ENCODE data around the gene CD80.
"Not testable (repeated sequence)": the region's sequence is repeated elsewhere in the genome, so short reads cannot be mapped to it uniquely, and the experiment has no call there.

Gene CD80

DNA sequence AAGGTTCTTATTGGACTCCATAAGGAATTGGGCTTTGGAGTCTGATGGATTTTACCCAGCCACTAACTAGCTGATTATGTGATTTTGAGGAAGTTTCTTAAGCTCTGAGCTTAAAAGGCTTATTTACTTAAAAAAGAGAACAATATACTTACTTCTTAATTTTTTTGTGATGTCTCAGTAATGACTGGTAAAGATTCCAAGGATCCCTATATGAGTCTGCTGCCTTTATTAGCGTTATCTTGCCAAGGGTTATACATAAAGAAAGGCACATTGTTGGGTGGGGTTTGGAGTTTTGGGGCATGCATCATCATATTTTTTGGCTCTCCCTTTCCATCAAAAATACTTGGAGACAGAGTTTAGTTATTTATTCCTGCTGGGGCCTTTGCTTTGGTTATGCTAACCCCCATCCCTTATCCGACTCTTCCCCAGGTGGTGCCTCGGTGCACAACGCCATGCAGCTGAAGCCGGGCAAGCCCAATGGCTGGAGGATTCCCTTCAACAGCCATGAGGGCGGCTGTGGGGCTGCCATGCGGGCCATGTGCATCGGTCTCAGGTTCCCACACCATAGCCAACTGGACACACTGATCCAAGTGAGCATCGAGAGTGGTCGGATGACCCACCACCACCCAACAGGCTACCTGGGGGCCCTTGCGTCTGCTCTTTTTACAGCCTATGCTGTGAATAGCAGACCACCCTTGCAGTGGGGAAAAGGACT is 26.6 kb upstream of the CD80 start:
- in situ Hi-C loops (cut with HindIII; ENCODE audit: low sequenced_read_pairs), result loop anchor here (10.0 kb wide), 1 partner anchor 99 kb away; no protein-coding TSS in a partner anchor

DNA sequence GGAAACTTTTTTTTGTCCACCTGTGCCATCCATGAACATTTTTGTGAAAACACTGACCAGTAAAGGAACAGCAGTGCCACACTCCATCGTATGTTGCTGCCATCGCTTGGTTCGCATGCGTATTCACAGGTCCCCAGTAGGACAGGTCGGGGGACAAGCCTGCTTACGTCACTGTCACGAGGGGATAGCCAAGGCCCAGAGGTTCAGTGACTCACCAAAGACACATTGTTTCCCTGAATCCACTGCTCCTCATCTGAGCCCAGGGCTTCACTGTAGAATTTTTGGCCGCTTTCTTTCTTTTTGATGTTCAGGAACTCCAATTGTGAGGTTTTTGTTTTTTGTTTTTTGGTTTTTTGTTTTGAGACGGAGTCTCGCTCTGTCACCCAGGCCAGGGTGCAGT is 25.8 kb upstream of the CD80 start:
- in situ Hi-C loops (cut with HindIII; ENCODE audit: low sequenced_read_pairs), result loop anchor here (10.0 kb wide), 1 partner anchor 100 kb away; no protein-coding TSS in a partner anchor

DNA sequence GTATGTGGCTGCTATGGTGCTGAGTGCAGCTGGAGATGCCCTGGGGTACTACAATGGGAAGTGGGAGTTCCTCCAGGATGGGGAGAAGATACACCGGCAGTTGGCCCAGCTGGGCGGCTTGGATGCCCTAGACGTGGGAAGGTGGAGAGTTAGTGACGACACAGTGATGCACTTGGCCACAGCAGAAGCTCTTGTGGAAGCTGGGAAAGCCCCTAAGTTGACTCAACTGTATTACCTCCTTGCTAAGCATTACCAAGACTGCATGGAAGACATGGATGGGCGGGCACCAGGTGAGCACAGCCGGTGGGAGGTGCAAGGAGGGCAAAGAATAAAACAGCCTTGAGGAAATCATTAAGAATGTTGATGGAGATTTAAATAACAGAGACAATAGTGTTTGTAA is 22.8 kb upstream of the CD80 start:
- in situ Hi-C loops (cut with HindIII; ENCODE audit: low sequenced_read_pairs), result loop anchor here (10.0 kb wide), 1 partner anchor 103 kb away; no protein-coding TSS in a partner anchor

DNA sequence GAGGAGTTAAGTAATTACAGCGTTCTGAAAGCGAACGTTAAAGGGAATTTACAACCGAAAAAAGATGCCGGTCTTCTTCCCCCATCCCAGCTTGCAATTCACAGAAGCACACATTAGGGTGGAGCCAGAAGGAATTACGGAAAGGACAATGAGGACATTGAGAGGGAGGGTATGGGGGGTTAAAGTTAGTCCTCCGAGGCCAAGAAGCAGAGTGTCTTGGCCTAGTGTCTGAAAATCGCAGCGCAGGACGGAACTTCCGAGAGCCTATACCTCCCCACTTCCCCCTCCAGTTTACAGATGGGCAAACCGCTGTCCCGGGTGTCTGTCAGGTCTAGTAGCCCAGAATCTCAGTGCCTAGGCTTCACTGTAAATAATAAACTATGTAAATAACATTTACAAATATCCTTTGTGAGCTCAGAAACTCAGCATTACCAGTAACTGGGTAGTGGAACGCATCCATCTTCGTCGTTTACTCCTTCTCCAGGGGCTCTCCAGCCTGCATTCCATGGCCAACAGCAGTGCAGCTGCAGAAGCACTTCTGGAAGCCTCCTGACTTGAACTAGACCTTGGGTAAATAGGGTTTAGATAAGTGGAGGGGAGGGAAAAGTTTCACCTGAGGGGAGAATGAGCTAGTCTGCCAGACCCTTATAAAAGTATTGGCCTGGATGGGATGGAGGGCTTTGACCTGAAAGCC is 20.8 kb upstream of the CD80 start:
- in situ Hi-C loops (cut with HindIII; ENCODE audit: low sequenced_read_pairs), result loop anchor here (10.0 kb wide), 1 partner anchor 105 kb away; no protein-coding TSS in a partner anchor

DNA sequence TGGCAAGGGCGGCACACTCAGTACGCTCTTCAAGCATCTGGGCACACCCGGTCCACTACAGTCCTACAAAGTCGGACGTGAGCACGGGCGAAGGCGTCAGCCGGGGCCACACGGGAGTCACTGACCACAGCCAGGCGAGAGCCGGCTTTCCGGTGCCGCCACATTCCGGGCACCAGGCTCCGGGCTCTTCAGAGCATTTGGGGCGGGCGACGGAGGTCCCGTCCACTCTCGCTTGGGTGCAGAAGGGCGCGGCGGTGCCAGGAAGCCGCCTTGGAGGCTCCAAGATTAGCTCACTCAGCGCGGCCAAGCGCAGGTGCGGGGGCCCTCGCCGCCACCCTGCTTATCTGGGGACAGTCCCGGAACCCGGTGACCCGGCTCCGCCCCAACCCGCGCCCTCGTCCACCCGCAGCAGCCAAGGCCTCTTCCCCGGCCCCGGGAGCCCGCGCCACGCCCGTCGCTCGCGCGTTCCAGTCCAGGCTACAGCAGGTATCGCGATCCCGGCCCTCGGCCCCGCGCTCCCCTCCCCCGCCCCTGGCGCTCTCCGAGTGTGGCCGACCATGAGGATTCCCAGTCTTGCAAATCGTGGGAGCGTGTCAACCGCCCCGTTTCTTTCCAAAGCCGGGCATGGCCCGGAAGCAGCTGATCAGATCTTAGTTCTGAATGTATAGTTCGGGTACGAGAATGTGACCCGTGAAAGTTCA is 20.1 kb upstream of the CD80 start, which contains the start of gene ADPRH:
ADPRH (plus strand) TSS at position 127 of the 701 bp plus-strand sequence. CDS start 2,678 bp downstream, outside the sequence.
- in situ Hi-C loops (cut with HindIII; ENCODE audit: low sequenced_read_pairs), result loop anchor here (10.0 kb wide), 1 partner anchor 105 kb away; no protein-coding TSS in a partner anchor

DNA sequence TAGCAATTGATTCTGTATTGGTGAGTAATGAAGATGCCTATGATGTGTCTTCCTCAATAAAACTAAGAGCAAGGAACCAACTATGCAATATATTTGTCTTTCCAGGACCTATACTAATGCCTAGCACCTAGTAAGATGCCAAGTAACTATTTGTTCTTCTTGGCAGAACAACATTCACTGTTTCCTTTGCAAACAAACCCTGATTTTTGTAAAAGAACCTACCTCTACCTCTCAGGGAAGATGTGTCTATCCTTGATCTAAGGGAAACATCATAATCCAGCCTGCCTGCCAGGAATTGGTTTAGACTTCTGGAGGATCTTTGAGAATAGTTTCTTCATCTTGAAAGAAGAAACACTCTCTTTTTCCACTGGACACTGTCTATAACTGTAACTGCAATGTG is 16.1 kb upstream of the CD80 start:
- in situ Hi-C loops (cut with HindIII; ENCODE audit: low sequenced_read_pairs), result no loop called here

DNA sequence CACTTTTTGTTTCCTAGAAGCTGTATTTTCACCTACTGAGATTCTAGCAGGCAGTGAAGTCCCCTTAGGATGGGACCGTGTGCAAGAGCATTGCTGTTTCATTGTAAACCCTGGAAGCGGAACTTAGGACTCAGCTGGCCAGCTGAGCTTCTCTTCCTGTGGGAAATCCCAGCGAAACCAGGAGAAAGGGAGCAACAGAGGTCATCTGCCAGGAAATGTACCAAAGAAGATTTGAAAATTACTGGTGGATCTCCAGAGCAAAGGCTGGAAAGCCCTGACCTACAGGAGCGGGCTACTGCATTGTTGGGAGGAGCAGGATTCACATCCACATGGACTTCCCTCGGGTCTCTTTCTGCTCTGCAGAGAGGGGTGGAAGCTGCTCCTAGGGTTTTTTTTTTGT is 12.3 kb upstream of the CD80 start:
- in situ Hi-C loops (cut with HindIII; ENCODE audit: low sequenced_read_pairs), result no loop called here

DNA sequence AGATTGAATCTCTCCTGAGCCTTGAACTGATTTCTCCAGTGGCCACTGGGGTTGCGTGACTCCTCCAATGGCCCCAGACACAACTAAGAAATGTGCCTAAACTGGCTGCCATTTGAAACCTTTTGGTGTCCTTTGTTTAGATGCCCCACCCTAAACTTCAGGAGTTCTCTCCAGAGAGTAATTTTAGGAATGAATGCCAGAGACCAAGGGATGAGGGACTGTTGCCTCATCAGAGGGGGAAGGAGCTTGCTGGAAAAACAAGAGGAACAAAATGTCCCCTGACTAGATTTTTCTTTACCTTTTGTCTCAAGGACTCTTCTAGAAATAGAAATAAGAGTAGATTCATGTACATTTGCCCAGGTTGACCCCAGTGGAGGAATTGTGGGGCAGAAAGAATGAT is 11.8 kb upstream of the CD80 start:
- in situ Hi-C loops (cut with HindIII; ENCODE audit: low sequenced_read_pairs), result no loop called here

DNA sequence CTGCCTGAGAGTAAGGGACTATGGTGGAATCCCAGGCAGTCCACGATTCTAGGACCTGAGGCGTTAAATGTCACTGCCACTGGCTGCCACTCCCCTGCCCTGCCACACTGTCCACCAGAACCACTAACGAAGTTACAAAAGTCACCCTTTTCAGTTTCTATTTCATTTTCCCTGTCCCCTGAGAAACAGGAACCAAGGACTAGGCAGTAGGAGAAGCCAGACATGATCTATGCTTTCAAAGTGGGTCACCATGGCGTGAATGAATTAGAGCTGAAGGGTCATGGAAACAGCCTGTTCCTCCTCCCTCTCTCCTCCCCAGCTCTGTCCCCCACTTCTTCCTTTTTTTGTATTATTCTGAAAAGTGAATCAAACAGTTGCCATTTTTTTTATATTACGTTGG is 10.8 kb upstream of the CD80 start:
- in situ Hi-C loops (cut with HindIII; ENCODE audit: low sequenced_read_pairs), result no loop called here

DNA sequence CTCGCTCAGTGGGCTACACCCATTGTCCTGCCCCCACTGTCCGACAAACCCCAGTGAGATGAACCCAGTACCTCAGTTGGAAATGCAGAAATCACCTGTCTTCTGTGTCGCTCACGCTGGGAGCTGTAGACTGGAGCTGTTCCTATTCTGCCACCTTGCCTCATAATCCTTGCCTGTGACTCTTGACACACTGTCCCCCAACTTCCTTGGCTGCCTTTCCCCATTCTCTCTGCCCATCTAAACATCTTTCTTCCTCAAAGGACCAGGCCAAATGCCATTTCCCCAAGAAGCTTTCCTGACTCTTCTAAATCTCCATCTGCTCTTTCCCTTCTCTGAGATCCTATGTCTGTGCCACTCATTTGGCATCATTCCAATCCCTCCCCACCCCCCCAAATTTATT is 9.7 kb upstream of the CD80 start:
- in situ Hi-C loops (cut with HindIII; ENCODE audit: low sequenced_read_pairs), result no loop called here

DNA sequence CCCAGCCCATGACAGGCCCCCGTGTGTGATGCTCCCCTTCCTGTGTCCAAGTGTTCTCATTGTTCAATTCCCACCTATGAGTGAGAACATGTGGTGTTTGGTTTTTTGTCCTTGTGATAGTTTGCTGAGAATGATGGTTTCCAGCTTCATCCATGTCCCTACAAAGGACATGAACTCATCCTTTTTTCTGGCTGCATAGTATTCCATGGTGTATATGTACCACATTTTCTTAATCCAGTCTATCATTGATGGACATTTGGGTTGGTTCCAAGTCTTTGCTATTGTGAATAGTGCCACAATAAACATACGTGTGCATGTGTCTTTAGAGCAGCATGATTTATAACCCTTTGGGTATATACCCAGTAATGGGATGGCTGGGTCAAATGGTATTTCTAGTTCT is 3.9 kb upstream of the CD80 start:
- in situ Hi-C loops (cut with HindIII; ENCODE audit: low sequenced_read_pairs), result not testable (repeated sequence)

DNA sequence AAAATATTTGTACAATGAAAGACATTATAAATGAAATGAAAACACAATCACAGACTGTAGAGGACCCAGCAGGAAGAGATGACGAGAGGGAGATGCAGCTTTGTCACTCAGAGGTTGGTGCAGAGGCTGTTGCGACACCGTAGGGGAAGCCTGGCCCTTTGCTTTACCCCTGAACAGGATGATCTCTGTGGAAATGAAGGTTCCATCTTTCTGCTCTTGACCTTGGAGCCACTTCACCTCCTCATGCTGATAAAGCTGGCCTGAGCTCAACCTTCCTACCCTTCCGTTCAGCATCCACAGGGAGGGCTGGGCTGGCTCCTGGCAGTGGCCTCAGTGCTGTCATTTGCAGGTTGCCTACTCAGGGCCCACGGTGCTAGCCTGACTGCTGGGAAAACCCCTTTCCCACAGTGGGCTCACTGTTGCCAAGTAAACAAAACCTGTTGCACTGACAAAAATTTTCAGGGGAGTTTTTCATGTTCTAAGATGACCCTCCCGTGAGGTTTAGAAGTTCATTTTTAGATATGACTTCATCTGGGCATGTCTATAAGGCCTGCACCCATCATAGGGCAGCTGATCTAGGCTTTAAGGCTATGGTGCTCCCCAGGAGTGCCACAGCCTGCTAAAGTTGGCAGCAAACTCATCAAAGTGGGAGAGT is 3.0 kb upstream of the CD80 start:
- in situ Hi-C loops (cut with HindIII; ENCODE audit: low sequenced_read_pairs), result no loop called here

DNA sequence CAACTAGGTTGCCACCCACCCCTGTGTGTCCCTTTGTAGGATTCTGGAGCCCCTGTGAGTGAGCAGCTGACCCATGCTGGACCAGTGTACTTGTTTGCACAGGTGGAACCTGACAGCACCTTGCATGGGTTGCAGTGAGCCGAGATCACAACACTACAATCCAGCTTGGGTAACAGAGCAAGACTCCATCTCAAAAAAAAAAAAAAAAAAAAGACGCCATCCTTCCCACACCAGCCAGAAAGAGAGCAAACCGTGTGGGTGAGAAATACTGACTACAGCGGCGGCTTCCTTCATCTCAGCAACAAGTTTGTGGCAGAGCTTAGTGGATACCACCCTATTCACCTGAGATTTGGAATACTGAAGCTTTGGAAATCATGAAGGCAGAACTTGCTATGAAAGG is 746 bp upstream of the CD80 start:
- in situ Hi-C loops (cut with HindIII; ENCODE audit: low sequenced_read_pairs), result no loop called here

DNA sequence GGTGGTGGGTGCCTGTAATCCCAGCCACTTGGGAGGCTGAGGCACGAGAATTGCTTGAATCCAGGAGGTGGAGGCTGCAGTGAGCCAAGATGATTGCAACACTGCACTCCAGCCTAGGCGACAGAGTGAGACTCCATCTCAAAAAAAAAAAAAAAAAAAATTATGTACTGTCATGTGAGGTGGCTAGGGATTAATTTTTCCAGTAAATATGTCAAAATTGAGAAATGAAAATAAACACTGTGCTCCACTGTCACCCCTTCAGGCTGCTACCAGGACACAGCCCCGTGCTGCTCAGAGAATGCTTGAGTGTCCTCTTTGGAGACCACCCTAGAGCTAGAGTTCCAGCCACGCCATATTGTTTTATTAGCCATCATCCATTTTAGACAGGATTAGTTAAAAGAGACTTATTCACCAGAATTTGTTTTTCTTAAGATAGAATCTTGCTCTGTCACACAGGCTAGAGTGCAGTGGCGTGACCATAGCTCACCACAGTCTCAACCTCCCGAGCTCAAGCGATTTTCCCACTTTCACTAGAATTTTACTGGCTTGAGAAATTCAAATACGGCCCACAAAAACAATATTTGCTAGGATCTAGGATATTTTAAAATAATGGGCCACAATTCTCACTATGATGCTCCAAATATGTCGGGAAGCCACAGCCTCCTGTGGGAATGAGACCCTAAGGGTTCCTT is 642 bp downstream of the CD80 start:
- in situ Hi-C loops (cut with HindIII; ENCODE audit: low sequenced_read_pairs), result no loop called here

DNA sequence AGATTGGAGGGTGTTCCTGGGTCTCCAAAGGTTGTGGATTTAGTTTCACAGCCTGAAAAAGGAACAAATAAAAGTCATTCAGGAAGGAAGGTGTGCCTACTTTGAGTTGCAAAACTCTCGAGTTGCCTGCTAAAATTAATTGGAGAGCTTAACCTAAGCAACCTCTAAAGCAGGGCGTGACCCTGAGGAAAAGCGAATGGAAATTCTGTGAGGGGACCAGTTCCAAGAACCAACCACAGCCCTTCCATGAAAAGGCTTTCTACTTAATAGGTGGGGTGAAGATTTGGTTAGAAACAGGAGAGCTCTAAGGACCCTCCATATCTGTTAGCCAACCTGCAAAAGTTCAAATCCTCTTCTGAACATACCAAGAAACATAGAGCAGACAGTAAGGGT is 1.5 kb downstream of the CD80 start:
- in situ Hi-C loops (cut with HindIII; ENCODE audit: low sequenced_read_pairs), result no loop called here

DNA sequence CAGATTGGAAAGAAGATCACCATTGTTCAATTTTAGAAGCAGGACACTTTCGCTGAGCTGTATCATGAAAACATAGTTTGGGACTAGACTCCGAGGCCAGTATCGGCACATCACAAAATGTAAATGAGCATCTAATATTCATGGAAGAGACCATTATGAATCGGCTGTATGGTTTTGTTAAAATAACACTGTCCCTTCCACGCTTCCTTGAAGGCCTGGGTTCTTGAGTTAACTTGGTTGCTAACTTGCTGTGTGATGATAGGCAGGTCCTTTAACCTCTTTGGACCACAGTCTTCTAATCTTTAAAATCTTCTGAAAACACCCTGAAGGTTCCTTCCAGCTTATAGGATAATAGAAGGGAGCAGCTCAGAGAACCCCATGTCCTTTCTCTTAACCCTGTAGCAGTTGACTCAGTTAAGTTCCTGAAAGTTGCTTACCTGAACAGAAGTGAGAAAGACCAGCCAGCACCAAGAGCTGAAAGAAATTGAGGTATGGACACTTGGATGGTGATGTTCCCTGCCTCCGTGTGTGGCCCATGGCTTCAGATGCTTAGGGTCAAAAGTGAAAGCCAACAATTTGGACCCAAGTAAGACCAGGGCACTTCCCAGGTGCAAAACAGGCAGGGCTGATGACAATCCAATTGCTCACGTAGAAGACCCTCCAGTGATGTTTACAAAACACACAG is 2.1 kb downstream of the CD80 start:
- in situ Hi-C loops (cut with HindIII; ENCODE audit: low sequenced_read_pairs), result no loop called here

DNA sequence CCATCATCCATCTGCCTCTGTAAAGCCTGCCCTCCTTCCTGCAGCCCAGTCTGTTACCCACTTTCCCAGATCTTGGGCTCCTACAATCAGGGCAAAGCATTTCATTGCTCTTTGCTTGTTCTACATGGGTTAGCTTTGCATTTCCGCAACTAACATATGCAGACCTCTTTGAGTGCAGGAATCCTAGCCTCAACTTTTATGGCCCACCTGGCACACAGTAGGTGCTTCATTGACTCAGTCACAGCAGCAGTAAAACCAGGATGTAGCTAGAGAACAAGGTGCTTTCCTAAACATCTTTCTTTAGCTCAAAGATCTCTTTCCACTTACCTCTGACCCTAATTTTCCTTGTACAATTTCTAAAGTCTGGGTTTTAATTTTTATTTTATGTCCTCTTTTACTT is 3.5 kb downstream of the CD80 start:
- in situ Hi-C loops (cut with HindIII; ENCODE audit: low sequenced_read_pairs), result no loop called here

DNA sequence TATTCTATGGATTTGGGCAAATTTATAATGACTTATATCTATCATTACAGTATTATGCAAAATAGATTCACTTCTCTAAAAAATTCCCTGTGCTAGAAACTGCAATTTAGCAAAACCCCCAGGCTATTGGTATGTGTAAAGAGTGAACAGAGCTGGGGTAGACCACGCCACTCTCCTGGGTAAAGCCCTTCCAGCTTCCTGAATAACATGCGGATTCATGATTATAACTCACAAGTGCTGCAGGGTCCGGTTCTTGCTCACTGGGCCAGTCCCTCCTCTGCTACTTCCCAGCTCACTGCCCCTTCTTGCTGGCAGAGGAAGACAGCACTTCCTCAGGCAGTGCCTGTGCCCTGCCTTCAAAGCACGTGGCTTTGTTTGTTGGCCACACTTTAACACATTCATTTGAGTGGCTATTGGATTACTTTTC is 4.1 kb downstream of the CD80 start:
- in situ Hi-C loops (cut with HindIII; ENCODE audit: low sequenced_read_pairs), result no loop called here

DNA sequence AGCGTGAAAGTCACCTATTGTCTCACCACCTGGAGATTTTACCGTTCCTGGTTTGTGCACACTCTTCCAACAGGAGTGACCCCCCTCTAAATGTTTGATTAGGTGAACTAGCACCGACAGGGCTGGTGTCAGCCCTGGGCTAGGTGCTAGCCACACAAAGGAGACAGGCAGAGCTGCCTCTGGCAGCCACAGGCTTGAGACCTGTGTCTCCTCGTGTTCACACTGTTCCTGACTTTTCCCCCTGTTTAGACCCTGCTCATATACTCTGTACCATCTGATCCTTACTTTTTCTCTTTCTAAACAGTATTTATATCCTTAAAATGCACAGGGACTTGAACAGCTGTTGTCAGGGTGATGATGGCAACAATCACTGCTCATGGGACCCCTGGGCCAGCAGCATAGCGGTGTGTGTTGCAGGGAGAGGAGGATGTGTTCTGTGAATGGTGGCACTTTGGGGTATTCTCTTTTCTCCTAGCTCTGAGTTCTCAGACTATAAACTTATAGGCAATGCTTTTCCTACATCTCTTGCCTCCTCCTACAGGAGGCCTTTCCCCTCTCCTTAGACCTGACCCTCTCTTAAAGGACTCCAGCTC is 5.5 kb downstream of the CD80 start:
- in situ Hi-C loops (cut with HindIII; ENCODE audit: low sequenced_read_pairs), result no loop called here

DNA sequence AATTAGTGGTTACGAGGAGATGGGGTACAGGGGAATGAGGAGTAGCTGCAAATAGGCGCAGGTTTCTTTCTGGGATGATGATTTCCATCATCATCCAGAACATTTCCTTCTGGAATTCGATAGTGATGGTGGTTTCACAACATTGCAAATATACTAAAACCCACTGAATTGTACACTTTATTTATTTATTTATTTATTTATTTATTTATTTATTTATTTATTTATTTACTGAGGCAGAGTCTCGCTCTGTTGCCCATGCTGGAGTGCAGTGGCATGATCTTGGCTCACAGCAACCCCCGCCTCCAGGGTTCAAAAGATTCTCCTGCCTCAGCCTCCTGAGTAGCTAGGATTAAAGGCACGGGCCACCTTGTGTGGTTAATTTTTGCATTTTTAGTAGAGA is 6.5 kb downstream of the CD80 start:
- in situ Hi-C loops (cut with HindIII; ENCODE audit: low sequenced_read_pairs), result not testable (repeated sequence)
